Panc1 (cell line): ENCODE results near the gene DENND6B. TPM values are rescaled to one million over a fixed set of nuclear protein-coding genes. Genes with fewer than 3 reads are reported as not detected.

Experiments used
- ATAC-seq: fragments of 200-7000 bp; cut with Tn5 transposase; 2 replicates; pipeline ENCODE4 v1.9.1; 2020; ENCODE audit warnings: mild to moderate bottlenecking, moderate library complexity
- BruUV-seq: library from RNA; stranded (reverse); fragments of 400-500 nt; replicated peaks from 2 replicates; lab custom pipeline; 2021; lab: Mats Ljungman, UMichigan
- CTCF ChIA-PET: fragments of 300-600 bp; sonication (Branson Sonifier 250); formaldehyde crosslinking; loops from one replicate; lab custom pipeline; 2022; ENCODE audit warnings: antibody characterized with exemption; lab: Charles Lee
- POLR2A ChIA-PET: fragments of 300-600 bp; sonication (Branson Sonifier 250); formaldehyde crosslinking; loops from one replicate; lab custom pipeline; 2022; ENCODE audit warnings: antibody characterized with exemption; lab: Charles Lee
- DNase-seq: peaks from one replicate; pipeline ENCODE4 v3.0.0-alpha.2; 2010; ENCODE audit warnings: low read depth, low spot score
- H3K27ac ChIP-seq: 2 replicates; pipeline ENCODE4 v1.5.1; 2011; ENCODE audit warnings: mild to moderate bottlenecking, low read length, inconsistent platforms
- H3K27me3 ChIP-seq: fragments of 200-500 bp; sonication (Bioruptor generic); 2 replicates; pipeline ENCODE4 v1.6.0; 2014; ENCODE audit warnings: low read length, inconsistent platforms; ENCODE audit not compliant: control insufficient read depth, insufficient read depth
- H3K36me3 ChIP-seq: fragments of 200-500 bp; sonication (Bioruptor generic); 2 replicates; pipeline ENCODE4 v1.5.1; 2014; ENCODE audit warnings: inconsistent platforms, mild to moderate bottlenecking, low read length, moderate library complexity; ENCODE audit not compliant: control insufficient read depth, insufficient read depth
- H3K4me1 ChIP-seq: 2 replicates; pipeline ENCODE4 v1.5.1; 2011; ENCODE audit warnings: inconsistent platforms, mild to moderate bottlenecking, low read length, moderate library complexity; ENCODE audit not compliant: control insufficient read depth, insufficient read depth
- H3K4me3 ChIP-seq, 2 experiments: 2 replicates each; pipeline ENCODE4 v1.5.1; 2011 to 2012; ENCODE audit warnings: low read depth in 2 of 2, low read length in 2 of 2, mild to moderate bottlenecking in 2 of 2, inconsistent platforms in 1 of 2, moderate library complexity in 1 of 2
- H3K9me3 ChIP-seq: fragments of 200-500 bp; sonication (Bioruptor generic); 2 replicates; pipeline ENCODE4 v1.5.1; 2014; ENCODE audit warnings: low read depth, mild to moderate bottlenecking, inconsistent platforms, low read length, moderate library complexity; ENCODE audit not compliant: control insufficient read depth, insufficient read depth
- POLR2AphosphoS5 ChIP-seq: IDR thresholded peaks from 2 replicates; pipeline ENCODE4 v1.6.1; 2012; ENCODE audit warnings: mild to moderate bottlenecking, low read depth, low read length, moderate library complexity
- SIN3A ChIP-seq: IDR thresholded peaks from 2 replicates; pipeline ENCODE4 v1.6.1; 2012; ENCODE audit warnings: low read depth, mild to moderate bottlenecking, low read length, moderate library complexity, borderline replicate concordance; ENCODE audit not compliant: insufficient read depth
- TCF7L2 ChIP-seq: IDR thresholded peaks from 2 replicates; pipeline ENCODE4 v1.6.1; 2011; ENCODE audit warnings: mild to moderate bottlenecking, low read depth, low read length, inconsistent platforms
- in situ Hi-C: cut with HindIII; loops from 2 replicates; pipeline ENCODE4 v1.10.0; 2016; ENCODE audit warnings: low sequenced_read_pairs, low pct_unique_long_range_greater_than_20kb
- intact Hi-C: fragments of 100-400 bp; cut with micrococcal nuclease; formaldehyde crosslinking; loops from one replicate; pipeline ENCODE4 v1.10.0; 2022; ENCODE audit not compliant: unreplicated experiment
- total RNA-seq: library from RNA; stranded (reverse); gene quantifications from one replicate; pipeline ENCODE4 v1.2.1, GENCODE V29; 2021; ENCODE audit not compliant: unreplicated experiment
- TF ChIP-seq, protein P1 (sequence below), 2 experiments: IDR thresholded peaks; 2 replicates each; pipeline ENCODE4 v1.6.1; 2011 to 2012; ENCODE audit warnings: low read depth in 2 of 2, control low read depth in 1 of 2, low read length in 1 of 2, mild to moderate bottlenecking in 1 of 2, moderate library complexity in 1 of 2; ENCODE audit not compliant: insufficient read depth in 1 of 2
- TF ChIP-seq, protein P2 (sequence below): fragments of 450-650 bp; IDR thresholded peaks from 2 replicates; pipeline ENCODE4 v1.5.1; 2017; ENCODE audit warnings: mild to moderate bottlenecking

Gene DENND6B
- total RNA-seq, 1 experiment from 2014 or later: 5.8 TPM

- Histone ChIP-seq H3K9me3 (no peaks in the 10 kb centered on the region), H3K27me3 (no peaks in the 10 kb centered on the region), H3K36me3 (no peaks in the 10 kb centered on the region; the same call in 1 of the 2 replicates), H3K4me1 (peaks cover 61% of the 10 kb centered on the region), H3K27ac (peak overlapping the region; percentile 83), H3K4me3 (peak overlapping the region in 1 of 2 experiments; percentile 23; a peak in 1 of 4 replicates)
- no peak for ATAC-seq
- ChIA-PET POLR2A (no interaction called here), CTCF (interaction anchor here (0.6 kb wide), 1 partner anchor 33 kb away, joined by 5 read pairs; no protein-coding TSS in a partner anchor)
- TF ChIP-seq, protein P1, sequence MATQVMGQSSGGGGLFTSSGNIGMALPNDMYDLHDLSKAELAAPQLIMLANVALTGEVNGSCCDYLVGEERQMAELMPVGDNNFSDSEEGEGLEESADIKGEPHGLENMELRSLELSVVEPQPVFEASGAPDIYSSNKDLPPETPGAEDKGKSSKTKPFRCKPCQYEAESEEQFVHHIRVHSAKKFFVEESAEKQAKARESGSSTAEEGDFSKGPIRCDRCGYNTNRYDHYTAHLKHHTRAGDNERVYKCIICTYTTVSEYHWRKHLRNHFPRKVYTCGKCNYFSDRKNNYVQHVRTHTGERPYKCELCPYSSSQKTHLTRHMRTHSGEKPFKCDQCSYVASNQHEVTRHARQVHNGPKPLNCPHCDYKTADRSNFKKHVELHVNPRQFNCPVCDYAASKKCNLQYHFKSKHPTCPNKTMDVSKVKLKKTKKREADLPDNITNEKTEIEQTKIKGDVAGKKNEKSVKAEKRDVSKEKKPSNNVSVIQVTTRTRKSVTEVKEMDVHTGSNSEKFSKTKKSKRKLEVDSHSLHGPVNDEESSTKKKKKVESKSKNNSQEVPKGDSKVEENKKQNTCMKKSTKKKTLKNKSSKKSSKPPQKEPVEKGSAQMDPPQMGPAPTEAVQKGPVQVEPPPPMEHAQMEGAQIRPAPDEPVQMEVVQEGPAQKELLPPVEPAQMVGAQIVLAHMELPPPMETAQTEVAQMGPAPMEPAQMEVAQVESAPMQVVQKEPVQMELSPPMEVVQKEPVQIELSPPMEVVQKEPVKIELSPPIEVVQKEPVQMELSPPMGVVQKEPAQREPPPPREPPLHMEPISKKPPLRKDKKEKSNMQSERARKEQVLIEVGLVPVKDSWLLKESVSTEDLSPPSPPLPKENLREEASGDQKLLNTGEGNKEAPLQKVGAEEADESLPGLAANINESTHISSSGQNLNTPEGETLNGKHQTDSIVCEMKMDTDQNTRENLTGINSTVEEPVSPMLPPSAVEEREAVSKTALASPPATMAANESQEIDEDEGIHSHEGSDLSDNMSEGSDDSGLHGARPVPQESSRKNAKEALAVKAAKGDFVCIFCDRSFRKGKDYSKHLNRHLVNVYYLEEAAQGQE (IDR thresholded peaks at IDR 0.05; ENCODE audit: insufficient read depth in 1 of 2, low read depth in 2 of 2, low read length in 1 of 2): no peak
- TF ChIP-seq, protein P2, sequence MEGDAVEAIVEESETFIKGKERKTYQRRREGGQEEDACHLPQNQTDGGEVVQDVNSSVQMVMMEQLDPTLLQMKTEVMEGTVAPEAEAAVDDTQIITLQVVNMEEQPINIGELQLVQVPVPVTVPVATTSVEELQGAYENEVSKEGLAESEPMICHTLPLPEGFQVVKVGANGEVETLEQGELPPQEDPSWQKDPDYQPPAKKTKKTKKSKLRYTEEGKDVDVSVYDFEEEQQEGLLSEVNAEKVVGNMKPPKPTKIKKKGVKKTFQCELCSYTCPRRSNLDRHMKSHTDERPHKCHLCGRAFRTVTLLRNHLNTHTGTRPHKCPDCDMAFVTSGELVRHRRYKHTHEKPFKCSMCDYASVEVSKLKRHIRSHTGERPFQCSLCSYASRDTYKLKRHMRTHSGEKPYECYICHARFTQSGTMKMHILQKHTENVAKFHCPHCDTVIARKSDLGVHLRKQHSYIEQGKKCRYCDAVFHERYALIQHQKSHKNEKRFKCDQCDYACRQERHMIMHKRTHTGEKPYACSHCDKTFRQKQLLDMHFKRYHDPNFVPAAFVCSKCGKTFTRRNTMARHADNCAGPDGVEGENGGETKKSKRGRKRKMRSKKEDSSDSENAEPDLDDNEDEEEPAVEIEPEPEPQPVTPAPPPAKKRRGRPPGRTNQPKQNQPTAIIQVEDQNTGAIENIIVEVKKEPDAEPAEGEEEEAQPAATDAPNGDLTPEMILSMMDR: no peak
- TF ChIP-seq POLR2AphosphoS5: no peak
- intact Hi-C loops (no loop called here), in situ Hi-C loops (no loop called here)
- TSS peak; percentile 42 for BruUV-seq
- DNase-seq: no peak
Observed at GRCh38 chr22:50303848-50304527, 22.8 kb downstream of the DENND6B start.

DNA sequence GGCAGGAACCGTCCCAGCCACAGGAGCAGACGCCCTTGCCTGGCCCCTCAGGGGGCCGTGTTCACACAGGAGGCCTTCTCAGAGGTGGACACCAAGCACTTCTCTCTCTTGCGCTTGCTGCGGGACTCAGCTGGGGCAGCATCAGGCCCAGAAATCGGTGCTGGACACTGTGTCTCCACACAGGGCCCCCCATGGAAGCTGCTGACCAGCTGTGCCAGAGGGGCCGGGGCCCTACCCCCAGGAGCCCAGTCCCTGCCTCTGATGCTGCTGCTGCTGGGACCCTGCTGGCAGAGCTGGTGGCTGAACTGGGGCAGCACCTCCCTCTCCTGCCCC, 23.3 kb downstream of the DENND6B start:
- no peaks in the 10 kb centered on the region; the same call in 1 of the 2 replicates for H3K36me3 ChIP-seq
- in situ Hi-C loops: no loop called here
- DNase-seq (no peak), ATAC-seq (no peak)
- H3K27me3 ChIP-seq: no peaks in the 10 kb centered on the region
- no peaks in the 10 kb centered on the region for H3K9me3 ChIP-seq
- H3K4me1 ChIP-seq: peaks cover 61% of the 10 kb centered on the region
- BruUV-seq: no TSS peak
- ChIA-PET CTCF (interaction anchor here (0.6 kb wide), 1 partner anchor 33 kb away, joined by 5 read pairs; no protein-coding TSS in a partner anchor), POLR2A (no interaction called here)
- H3K4me3 ChIP-seq: peak overlapping the region in 1 of 2 experiments; percentile 16; a peak in 1 of 4 replicates
- intact Hi-C loops: no loop called here
- TF ChIP-seq, protein P1 (IDR thresholded peaks at IDR 0.05; ENCODE audit: insufficient read depth in 1 of 2, low read depth in 2 of 2, low read length in 1 of 2): no peak
- TF ChIP-seq POLR2AphosphoS5: no peak
- no peak for TF ChIP-seq TCF7L2
- TF ChIP-seq, protein P2: no peak
- TF ChIP-seq SIN3A: no peak
- peak overlapping the region; percentile 83 for H3K27ac ChIP-seq
